Peyer's patch (tissue), 4 donors: Measurements from ENCODE around the gene TNC. TPM values are rescaled to one million over a fixed set of nuclear protein-coding genes. Genes with fewer than 3 reads are reported as not detected.

Experiments
- DNase-seq, 3 donors: peaks; one replicate each; pipeline ENCODE4 v3.0.0-alpha.2; 2017 to 2019
- H3K27ac ChIP-seq, 4 donors: fragments of 200-600 bp; sonication (generic); one replicate each; pipeline ENCODE4 v1.5.1; 2016 to 2019
- H3K27me3 ChIP-seq, 2 donors: fragments of 200-600 bp; sonication (generic); one replicate each; pipeline ENCODE4 v1.5.1; 2019
- H3K36me3 ChIP-seq, 3 donors: fragments of 200-600 bp; sonication (generic); one replicate each; pipeline ENCODE4 v1.5.1; 2016 to 2019
- H3K4me1 ChIP-seq, 4 donors: fragments of 200-600 bp; sonication (generic); one replicate each; pipeline ENCODE4 v1.5.1; 2016 to 2019
- H3K4me3 ChIP-seq, 4 donors: fragments of 200-600 bp; sonication (generic); 1 replicate in 3 of 4; 2 replicates in 1 of 4; pipeline ENCODE4 v1.5.1; 2016 to 2019; ENCODE audit warnings: mild to moderate bottlenecking in 1 of 4
- H3K9me3 ChIP-seq, 4 donors: fragments of 200-600 bp; sonication (generic); one replicate each; pipeline ENCODE4 v1.5.1; 2016 to 2019; ENCODE audit warnings: mild to moderate bottlenecking in 1 of 4
- CTCF ChIP-seq, 6 experiments: fragments of 450-650 bp in 4 of 6; fragments of 200-600 bp in 2 of 6; sonication (generic) in 1 of 6; IDR thresholded peaks; one replicate each; pipeline ENCODE4 v1.5.1; 2017 to 2019; ENCODE audit warnings: antibody characterized with exemption in 6 of 6, mild to moderate bottlenecking in 3 of 6, moderate library complexity in 1 of 6
- POLR2A ChIP-seq, 2 donors: fragments of 450-650 bp; IDR thresholded peaks; one replicate each; pipeline ENCODE4 v1.5.1; 2017; ENCODE audit warnings: antibody characterized with exemption in 2 of 2, mild to moderate bottlenecking in 2 of 2, moderate library complexity in 2 of 2
- total RNA-seq, 4 donors: library from RNA; depleted of rRNA; stranded (reverse); fragments of >200 nt; gene quantifications; one replicate each; pipeline ENCODE4 v1.1.0, GENCODE V29; 2016

The TNC gene
- total RNA-seq, 4 donors from 2014 or later, result 14.5 to 97.4 (median 38.4) TPM

GRCh38 chr9:115014438-115014837 is 103.5 kb downstream of the TNC start:
- no peaks in the 10 kb centered on the region for H3K9me3 ChIP-seq
- H3K36me3 ChIP-seq, result no peaks in the 10 kb centered on the region
- H3K27me3 ChIP-seq, result no peaks in the 10 kb centered on the region
- no peak overlapping the region for H3K27ac ChIP-seq
- no peaks in the 10 kb centered on the region for H3K4me1 ChIP-seq
- H3K4me3 ChIP-seq, result no peak overlapping the region
- DNase-seq, result no peak
- TF ChIP-seq CTCF (IDR thresholded peaks at IDR 0.05) (no peak), POLR2A (IDR thresholded peaks at IDR 0.05) (no peak)

- Histone ChIP-seq H3K36me3 (no peaks in the 10 kb centered on the region), H3K4me3 (no peak overlapping the region), H3K27me3 (no peaks in the 10 kb centered on the region), H3K27ac (no peak overlapping the region), H3K9me3 (no peaks in the 10 kb centered on the region), H3K4me1 (no peaks in the 10 kb centered on the region)
- DNase-seq, result peak; percentile 58 to 84 (median 64)
- TF ChIP-seq CTCF (IDR thresholded peaks at IDR 0.05), result peak; percentile 83 to 90 (median 87)
- TF ChIP-seq POLR2A (IDR thresholded peaks at IDR 0.05), result no peak
These were observed 104.0 kb downstream of the TNC start for GRCh38 chr9:115013998-115014397.

GRCh38 chr9:115012486-115012885 is 105.5 kb downstream of the TNC start:
- no peak for DNase-seq
- Histone ChIP-seq H3K4me1 (no peaks in the 10 kb centered on the region), H3K36me3 (no peaks in the 10 kb centered on the region), H3K27ac (no peak overlapping the region), H3K27me3 (no peaks in the 10 kb centered on the region), H3K4me3 (no peak overlapping the region), H3K9me3 (no peaks in the 10 kb centered on the region)
- TF ChIP-seq POLR2A (IDR thresholded peaks at IDR 0.05) (no peak), CTCF (IDR thresholded peaks at IDR 0.05) (no peak)

- Histone ChIP-seq H3K4me1 (no peaks in the 10 kb centered on the region), H3K4me3 (no peak overlapping the region), H3K27me3 (no peaks in the 10 kb centered on the region), H3K9me3 (no peaks in the 10 kb centered on the region), H3K36me3 (no peaks in the 10 kb centered on the region), H3K27ac (no peak overlapping the region)
- TF ChIP-seq CTCF (IDR thresholded peaks at IDR 0.05), result no peak
- TF ChIP-seq POLR2A (IDR thresholded peaks at IDR 0.05), result no peak
- no peak for DNase-seq
These were observed 107.1 kb downstream of the TNC start for GRCh38 chr9:115010874-115011273.

GRCh38 chr9:115008536-115009270 is 109.3 kb downstream of the TNC start:
- H3K9me3 ChIP-seq, result no peaks in the 10 kb centered on the region
- DNase-seq, result no peak
- TF ChIP-seq POLR2A (IDR thresholded peaks at IDR 0.05), result no peak
- TF ChIP-seq CTCF (IDR thresholded peaks at IDR 0.05), result no peak
- H3K27ac ChIP-seq, result no peak overlapping the region
- H3K27me3 ChIP-seq, result no peaks in the 10 kb centered on the region
- H3K4me1 ChIP-seq, result no peaks in the 10 kb centered on the region
- H3K36me3 ChIP-seq, result no peaks in the 10 kb centered on the region
- no peak overlapping the region for H3K4me3 ChIP-seq
